Measurements from ENCODE around the gene CDH11. TPM values are rescaled to one million over a fixed set of nuclear protein-coding genes. Genes with fewer than 3 reads are reported as not detected.

Gene CDH11
- total RNA-seq, 1 donor from 2014 or later: 1.5 TPM

DNA sequence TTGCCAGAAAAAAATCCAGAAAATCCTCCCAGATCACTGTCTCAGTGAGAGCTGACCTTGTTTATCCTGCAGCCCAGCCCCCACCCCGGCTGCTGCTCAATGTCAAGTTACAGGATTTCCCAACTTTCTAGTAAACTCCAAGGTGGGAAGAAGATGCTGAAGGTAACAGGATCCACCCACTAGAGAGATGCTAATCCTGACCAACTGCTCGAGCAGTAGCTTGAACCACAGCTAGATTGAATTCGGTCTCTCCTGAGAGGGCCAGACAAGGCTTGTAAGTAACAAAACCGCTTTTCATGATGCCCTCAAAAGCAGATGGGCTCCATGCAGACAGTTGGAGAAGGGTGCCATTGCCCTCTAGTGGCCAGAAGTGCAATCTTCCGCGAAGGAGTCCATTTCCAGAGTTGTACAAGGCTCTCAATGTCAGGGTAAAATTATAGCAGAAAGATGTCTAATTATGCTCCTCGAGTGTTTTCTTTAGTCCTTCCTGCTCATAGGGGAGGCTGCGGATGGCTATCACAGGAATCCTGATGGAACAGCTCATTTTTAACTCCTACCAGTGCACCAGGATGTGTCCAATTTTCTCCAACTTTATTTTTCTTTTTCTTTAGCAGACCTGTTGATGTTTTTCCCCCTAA lies 3.9 kb downstream of the CDH11 start:
- peak; percentile 47 to 72 for DNase-seq (ENCODE audit: low read depth in 2 of 2)

DNA sequence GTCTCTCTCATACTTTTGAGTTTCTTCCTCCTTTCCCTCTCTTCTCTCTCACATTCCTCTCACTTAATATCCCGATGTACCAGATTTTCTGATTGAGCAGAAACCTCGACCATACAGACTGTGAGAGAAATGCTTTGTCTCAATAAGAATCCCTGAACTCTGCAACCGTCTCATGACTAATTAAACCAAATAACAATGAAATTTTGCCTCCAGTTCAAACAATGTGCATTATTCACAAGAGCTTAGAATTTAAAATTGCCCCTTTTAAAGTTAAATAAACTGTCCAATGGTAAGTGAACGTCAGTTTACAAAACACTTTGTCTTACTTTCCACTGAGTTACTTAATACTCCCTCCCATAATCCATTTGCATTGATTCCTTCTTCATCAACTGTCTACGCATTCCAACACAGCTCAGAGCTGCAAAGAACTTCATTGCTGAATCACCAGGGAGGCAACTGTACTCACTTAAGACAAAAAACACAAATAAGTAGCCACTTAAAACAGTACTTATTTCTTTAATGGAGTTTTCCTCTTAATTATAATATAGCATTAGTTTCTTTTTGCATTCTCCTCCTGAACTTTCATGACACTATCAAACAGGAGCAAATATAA lies 4.9 kb downstream of the CDH11 start:
- no peak for DNase-seq (ENCODE audit: low read depth in 2 of 2)

DNA sequence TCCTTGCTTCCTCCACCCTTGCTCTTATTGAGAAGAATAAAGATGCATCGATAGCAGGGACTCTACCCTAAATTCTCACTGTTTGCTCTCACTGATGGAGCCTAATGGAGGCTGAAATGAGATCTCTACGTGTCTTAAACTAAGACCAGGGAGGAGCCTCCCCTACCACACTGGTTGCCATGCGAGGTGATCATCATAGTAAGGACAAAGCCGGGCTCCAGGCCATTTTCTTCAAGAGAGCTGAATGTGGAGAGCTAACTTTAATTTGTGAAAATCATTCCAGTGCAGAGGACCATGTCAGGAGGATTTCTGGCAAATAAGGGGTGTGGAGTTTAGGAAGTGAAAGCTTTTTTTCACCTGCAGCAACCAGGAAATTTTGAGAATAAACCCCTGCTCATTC lies 5.6 kb downstream of the CDH11 start:
- no peak for DNase-seq (ENCODE audit: low read depth in 2 of 2)

DNA sequence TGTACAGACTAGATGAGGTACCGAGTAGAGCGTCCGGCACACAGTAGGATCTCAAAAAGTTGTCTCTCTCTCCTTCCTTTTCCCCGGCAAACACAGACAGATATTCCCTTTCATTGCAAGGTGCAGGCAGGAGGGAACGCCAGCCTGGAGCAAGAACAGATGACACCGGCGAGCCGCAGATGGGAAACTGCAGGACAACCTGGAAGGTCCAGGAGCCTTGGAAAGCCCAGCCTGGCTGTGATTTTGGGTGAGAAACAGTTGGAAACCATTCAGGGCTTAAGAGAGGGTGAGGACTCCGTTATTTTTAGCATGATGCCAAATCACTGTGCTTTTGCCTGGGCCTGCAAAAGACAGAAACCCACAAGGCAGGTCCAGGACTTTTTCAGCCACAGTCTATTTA lies 7.3 kb downstream of the CDH11 start:
- DNase-seq (ENCODE audit: low read depth in 2 of 2): no peak

DNA sequence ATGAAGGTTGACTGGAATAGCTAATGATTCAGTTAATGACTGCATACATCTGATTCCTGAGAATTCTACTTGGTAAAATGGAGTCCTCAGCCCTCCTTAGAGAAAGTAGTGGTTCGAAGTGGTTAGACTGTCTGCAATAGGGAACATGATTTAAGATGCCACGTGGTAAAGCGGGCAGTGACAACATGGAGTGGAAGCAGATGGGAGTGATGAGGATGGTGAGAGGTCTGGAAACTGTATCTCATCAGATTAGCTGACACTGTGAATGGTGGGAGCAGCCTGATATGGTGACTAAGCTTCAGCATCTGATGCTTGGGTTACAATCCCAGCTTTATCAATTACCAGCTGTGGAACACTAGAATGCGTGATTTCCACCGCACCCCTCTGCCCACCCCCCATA lies 8.4 kb downstream of the CDH11 start:
- DNase-seq (ENCODE audit: low read depth in 2 of 2): no peak

DNA sequence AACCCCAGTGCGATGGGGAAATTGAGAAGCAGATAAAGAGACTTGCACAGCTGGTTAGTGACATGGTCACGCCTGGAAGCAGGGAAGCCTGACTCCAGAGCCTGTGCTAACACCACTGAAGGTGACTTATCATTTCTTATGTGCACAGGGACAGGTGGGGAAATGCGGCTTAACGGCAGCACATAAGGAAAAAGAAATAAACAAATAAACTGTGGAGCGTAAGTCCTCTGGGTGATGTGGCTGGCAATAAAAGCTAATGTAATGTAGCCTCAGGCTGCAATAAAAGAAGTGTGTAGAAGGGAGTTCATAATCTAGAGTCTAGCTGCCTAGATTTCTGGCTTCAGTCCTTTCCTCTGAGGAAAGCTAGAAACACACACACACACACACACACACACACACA lies 10.6 kb downstream of the CDH11 start:
- no peak for DNase-seq (ENCODE audit: low read depth in 2 of 2)

DNA sequence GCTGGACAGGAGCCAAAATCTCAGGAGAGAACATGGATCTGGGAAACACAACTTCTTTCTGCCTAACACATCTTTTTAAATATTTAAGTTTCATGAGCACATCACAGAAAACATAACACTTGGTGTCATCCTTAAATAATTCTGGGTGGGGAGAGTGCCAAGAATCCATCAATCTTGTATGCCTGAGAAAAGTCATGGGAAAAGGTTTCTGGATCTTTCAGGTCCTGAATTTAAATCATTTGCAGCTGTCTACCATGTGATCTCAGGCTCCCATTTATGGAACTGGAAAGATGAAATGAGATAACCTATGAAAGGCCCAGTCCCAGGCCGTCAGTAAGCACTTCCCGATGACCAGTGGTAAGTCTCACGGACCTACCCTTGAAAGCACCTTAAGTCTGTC lies 15.1 kb downstream of the CDH11 start:
- DNase-seq (ENCODE audit: low read depth in 2 of 2): no peak

DNA sequence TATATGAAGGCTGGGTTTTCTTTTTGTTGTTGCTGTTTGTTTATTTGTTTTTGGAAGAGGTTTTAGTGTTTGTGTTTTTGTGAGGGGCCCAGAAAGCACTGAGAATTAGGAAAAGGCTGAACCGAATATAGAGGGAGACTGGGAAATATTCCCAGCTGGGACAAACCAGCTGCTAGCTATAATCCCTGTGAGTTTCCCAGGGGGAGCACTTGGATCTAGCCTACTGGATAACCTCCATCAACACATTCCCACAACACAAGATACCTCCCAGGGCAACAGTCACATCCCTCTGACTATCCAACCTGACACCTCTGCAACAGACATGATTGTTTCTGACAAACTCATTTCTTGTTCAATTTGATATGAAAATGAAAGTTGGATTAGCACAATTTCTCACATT lies 16.7 kb downstream of the CDH11 start:
- DNase-seq (ENCODE audit: low read depth in 2 of 2): no peak

DNA sequence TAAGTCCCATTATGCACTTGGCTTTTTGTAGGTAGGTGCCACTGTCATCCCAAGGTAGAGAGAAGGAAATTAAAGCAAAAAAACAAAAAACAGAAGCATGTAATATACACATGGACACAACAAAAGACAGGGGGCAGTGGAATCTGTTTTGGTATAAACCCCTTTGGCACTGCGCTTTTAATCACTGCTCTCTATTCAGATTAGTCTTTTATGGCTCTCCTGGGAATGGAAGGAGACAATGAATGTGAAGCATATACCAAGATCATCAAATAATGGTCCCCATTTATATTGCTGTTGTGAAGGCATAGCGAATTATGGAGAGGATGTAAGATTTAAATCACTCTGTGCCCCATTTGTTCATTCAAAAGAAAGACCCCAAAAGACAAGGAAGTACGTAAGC lies 17.4 kb downstream of the CDH11 start:
- no peak for DNase-seq (ENCODE audit: low read depth in 2 of 2)

DNA sequence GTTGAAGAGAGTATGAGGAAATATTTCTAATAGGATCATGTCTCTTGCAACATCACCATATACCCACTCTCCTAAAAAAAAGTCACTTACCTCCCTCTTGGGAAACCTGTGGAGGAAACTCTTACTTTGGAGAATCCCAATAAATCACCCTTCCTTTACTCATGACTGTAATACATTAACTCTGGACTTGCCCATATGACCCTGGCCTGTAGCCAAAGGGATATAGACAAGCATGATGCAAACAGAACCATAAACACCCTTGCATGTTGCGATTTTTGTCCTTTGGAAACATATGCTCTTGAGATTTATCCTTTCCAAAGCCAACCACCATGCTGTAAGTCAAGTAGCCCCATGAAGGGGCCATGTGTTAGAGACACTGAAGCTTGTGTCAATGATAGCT lies 19.5 kb downstream of the CDH11 start:
- DNase-seq (ENCODE audit: low read depth in 2 of 2): no peak

DNA sequence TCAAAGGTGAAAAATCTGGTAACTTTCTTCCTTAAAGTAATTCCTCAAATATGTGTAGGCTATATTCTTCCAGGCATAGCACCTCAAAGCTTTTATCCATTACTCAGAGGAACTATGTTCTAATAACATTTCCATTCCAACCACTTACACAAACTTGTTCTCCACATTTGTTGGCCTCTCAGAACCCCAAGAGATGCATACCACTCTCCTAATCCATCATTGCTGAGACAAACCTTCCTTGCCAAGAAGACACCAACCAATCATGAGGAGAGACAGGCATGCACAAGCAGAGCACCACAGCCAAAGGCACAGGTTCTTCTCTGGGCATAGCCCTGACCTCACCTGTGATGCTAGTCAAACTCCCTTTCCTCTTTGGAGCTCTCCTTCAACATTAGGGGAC lies 20.9 kb downstream of the CDH11 start:
- no peak for DNase-seq (ENCODE audit: low read depth in 2 of 2)

DNA sequence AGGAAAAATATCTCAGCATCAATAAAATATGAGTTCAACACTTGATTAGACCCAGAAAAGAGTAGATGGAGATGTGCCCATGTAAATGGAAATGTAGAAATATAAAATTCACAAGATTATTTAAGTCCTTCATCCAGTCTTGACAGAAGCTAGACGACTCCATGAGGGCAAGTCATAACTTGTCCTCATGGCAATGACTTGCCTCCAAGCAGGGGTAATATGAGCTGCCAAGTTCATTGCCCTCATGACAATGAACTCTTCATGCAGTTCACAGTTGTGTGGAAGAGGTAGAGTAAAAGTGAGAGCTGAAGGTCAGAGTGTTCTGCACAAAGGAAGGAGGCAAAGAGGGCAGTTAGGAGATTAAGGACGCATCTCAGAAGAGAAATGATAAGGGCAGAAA lies 22.3 kb downstream of the CDH11 start:
- no peak for DNase-seq (ENCODE audit: low read depth in 2 of 2)

DNA sequence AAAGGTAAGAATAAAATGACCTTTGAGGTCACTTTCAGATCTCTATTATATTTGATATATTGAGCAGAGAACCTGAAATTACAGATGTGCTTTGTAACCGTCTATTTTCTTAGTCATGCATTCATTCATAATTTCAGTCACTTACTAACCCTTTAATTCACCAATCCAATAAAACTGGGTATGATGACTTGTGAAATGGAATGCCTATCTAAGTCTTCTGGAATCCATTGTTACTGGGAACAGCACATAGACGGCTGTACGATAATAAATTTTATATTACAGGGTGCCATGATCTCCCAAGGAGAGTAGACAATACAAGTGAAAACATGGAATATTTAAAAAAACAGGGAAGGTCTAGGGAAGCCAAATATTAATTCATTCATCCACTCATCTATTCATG lies 22.9 kb downstream of the CDH11 start:
- DNase-seq (ENCODE audit: low read depth in 2 of 2): no peak

DNA sequence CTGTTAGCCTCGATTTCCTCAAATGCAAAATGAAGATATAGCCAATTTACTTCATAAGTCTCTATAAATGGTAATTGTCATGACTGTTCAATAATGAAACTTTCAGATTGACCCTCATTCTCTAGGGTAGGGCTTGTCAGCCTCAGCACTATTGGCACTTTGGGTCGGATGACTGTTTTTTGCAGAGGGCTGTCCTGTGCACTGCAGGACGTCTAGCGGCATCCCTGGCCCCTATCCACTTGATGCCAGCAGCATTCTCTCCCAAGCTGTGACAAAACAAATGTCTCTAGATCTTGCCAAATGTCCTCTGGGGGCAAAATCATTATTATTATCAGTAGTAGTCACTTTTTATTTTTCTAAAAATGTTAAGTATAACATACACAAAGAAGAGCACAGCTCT lies 24.6 kb downstream of the CDH11 start:
- no peak for DNase-seq (ENCODE audit: low read depth in 2 of 2)

DNA sequence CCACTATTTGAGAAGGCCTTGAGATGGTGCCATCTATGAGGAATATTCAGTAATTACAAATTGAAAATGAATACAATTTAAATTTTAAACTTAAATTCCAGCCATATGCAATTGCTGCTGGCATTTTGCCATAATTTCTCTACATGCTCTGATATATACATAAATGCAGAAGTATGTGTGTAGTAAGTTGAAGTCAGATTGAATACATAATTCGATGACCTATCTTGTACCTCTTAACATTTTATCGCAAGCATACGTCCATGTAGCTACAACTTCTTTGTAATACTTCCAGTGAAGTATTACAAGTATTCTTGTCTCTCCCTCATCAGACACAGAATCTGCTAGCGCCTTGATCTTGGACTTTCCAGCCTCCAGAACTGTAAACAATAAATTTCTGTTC lies 26.0 kb downstream of the CDH11 start:
- no peak for DNase-seq (ENCODE audit: low read depth in 2 of 2)

DNA sequence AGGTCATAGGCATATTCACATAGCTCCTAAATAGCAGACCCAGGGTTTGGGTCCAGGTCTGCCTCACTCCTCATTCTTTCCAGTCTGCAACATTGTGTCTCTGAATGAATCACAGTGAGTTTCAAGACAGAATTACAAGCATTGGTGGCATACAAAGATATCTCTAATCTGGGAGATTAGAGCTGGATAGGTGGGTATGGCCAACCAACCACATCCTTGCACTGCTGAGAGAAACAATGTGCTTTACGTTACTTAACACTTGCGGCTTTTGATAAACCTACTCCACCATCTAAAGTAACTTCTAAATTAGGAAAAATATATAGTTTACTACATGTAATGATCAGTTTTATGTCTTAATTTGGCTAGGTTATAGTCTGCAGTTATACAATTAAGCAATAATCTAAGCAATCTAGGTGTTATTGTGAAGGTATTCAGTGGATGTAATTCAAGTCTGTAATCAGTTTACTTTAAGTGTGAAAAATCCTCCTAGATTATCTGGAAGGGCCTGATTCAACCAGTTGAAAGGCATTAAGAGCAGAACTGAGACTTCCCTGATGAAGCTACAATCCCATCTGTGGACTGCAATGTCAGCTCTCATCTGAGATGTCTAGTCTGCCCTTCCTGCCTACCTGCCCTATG lies 26.7 kb downstream of the CDH11 start:
- DNase-seq (ENCODE audit: low read depth in 2 of 2): no peak

DNA sequence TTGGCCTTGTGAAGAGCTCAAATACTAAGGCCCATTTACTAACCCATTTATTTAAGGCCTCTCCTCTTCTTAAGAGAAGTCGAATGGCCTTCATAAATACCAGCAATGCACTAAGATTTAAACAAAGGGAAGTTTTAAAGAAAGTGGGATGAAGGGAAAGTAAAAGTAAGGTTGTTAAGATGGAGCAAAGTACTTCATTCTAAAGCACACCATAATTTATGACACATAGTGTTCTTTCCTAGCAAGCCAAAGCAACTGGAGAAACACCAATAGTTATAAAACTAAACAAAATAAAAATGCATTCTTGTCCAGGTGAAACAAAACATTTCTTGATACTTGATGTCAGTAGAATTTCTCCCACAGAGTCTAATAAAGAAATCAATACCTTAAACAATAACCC lies 27.9 kb downstream of the CDH11 start:
- no peak for DNase-seq (ENCODE audit: low read depth in 2 of 2)

DNA sequence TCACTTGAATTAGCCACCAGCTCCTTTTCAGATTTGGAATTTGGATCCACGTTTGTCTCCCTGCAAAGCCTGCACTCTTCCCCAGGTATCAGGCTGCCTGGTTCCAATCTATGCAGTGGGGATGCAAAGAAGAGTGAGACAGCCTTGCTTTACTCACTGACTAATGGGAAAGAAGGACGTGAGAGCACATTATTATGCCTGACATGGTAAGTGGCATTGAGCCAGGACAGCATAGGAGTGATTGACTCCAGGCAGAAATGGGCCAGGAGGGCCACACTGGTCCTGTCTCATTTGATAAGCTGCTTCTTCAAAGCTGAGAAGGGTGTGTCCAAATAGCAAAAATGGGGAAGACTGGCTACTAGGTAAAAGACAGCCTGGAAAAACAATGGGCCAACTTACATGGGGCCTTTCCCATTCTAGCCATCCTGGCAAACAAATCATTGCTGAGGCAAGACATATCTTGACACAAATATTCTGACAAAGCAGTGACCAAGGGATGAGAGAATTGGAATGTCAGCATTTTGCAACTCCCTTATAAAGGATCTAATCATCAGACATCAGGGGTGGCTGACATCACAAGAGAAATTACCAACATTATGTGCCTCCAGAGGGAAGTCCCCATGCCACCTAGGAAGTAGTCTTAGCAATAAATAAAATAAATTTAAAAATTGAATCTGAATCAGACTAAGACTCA lies 38.6 kb downstream of the CDH11 start:
- no peak for DNase-seq (ENCODE audit: low read depth in 2 of 2)

DNA sequence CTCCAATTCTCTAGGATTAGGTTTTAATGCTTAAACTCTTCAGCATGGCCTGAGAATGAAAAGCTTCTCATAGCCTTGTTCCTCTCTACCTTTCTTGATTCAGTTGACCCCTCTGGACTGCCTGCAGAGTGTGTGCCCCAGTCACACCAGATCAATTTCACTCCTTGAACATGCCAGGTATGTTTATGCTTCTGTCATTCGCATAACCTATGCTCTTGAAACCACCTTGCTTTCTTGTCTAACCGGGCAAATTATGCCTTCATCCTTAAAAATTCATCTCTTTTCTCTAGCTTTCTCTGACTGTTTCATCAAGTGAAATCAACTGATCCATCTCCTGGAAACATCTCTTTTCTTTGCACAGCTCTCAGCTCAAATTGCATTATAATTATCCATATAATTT lies 42.3 kb downstream of the CDH11 start:
- DNase-seq (ENCODE audit: low read depth in 2 of 2): no peak

DNA sequence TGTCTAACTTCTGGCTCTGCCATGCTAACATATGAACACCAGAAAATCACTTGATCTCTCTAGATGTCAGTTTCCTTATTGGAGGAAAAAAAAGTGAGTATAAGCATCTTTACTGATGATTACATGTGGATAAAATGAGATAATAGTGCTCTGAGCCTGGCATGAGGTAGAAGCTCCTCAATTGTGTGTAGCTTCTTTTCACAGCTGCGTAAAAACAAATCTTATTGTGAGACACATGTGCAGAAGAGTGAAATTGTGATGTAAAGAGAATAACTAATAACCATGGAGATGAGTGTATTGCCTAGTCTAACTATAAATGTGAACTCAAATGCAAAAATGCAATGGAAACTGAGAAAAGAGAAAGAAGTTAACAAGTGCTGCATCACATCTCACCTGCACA lies 44.7 kb downstream of the CDH11 start:
- DNase-seq (ENCODE audit: low read depth in 2 of 2): no peak

DNA sequence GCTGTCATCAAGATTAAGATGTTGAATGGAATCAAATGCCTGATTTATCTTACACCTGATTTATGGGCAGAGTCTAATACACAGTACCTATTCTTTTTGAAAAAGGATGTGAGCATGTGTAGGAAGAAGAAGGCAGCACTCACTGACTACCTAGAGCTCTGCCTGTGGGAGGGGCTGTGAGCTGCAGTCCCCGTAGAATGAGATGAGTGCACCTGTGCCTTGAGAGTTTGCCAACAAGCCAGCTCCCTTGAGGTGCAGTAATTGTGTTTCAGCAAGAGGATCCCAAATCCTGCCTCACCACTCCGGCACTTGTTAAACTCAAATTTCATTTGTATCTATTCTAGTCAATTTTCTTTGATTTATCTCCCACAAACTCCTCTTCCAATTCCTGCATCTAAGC lies 46.0 kb downstream of the CDH11 start:
- DNase-seq (ENCODE audit: low read depth in 2 of 2): no peak

DNA sequence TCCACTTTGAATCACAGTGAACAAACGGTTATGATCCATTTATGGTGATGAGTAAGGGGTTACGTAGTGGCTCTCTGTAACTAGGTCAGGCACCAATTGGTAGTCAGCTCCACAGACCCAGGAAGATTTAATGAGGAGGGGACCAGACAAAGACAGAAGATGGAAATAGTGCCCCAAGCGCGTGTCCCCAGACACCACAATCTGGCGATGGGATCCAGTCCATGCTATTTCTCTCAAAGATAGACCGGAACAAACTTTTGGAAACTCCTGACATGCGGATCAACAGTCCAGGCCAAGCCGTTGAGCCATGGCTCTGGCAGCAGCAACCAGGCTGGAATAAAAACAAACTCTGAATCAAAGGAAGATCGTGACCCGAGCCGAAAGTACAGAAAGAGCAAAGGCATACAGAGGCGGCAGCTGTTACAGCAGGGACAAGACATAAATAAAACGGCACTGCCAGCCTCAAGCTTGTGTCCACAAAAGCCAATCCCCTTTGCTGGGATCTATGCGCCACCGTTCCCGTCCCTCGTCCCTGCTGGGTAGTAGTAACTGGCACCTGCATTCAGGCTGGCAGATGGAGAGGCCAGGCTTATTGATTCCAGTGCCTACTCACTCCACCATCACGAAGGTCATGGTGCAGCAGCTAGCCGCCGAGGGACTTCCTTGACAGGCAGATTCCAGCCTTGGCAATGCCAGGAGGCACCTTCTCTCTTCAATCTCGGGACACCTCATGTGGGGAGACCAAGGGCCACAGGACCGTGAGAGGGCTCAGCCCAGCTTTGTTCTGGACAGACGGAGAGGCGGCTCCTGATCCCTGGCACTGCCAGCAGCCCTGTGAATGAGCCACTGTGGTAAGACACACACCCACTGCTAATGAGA lies 50.2 kb downstream of the CDH11 start:
- no peak for DNase-seq (ENCODE audit: low read depth in 2 of 2)

Measured in dermis microvascular lymphatic vessel endothelial cell (primary cell).